ENCODE measurements around the gene EPB41L5. TPM values are rescaled to one million over a fixed set of nuclear protein-coding genes. Genes with fewer than 3 reads are reported as not detected.

The EPB41L5 gene
- 13.7 and 15.5 TPM in 2 replicates for total RNA-seq

DNA sequence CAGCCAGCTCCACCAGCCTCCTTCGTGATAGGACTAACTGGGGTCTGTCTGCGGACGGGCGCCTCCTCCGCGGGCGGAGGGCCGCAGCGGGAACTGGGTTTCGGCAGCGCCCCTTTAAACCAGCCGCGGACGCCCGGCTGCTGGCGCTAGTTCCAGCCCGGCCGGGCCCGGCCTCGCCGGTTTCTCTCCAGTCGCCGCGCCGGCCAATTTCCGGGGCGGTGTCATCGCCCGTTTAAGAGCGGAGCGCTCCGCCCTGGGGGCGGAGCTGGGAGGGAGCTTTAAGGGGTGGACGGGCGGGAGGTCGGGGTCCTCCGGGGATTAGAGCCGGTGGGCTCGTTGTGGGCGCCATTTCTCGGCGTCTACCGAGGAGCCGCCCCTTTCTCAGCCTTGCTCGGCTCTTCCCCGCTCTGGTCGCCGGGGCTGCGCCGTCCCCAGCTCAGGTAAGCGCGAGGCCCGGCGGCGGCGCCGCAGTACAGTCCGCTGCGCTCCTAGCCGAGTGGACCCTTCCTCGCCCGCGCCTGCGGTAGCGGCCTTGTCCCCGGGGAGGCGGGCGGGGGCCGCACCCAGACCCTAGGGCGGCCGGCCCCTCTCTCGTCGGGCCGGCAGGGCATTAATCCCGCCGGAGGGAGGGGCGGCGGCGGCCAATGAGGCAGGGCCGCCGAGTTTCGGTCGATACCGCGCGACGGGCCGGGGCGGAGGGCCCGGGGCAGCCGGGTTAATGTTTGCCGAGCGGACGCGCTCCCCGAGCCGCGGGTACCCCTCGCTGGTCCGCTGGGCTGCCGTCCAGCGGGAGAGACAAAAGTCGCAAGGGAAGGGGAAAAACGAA, at the start of gene EPB41L5:
EPB41L5 (plus strand) TSS at position 307 of the 826 bp plus-strand sequence. CDS start 6,008 bp downstream, outside the sequence.

DNA sequence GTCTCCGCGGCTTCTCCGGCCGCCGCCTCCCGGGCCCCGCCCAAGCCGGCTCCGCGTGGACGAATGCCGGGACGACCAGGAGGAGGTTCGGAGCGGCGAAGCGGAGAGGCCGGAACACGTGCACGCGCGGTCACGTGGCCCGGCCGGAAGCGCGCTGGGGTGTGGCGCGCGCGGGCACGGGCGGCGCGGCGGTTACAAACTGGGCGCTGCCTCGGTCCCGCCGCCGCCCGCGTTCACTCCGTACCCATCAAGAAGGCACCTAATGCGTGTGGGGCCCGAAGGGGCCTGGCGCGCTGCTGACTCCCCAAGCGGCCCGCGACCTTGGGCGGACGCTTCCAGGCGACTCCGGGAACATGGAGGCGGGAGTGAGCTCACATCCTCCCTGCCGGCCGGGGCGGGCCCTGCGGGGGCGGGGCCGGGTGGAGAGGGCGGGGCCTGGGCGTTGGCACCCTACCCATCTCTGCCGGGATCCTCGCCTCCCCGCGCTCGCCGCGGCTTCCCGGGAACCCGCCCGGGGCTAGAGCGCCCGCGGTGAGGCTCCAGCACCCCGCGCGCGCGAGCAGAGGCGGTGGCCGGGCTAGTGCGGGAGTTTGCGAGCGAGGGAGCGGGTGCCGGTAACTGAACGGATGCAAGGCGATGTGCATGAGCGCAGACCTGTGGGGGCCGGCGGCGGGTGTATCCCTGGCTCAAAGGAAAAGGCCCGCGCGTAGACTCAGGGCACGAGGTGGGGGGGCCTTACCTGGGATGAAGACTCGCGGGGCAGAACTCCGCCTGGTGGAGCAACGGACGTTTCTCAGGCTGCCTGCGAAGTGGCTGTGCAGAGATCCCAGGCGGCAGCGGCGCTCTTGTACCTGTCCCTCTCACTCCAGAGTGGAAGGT, 210.4 kb downstream of the EPB41L5 start, which contains the start of gene TMEM185B:
TMEM185B (minus strand) TSS at position 367 of the 879 bp plus-strand sequence. CDS start 424 bp downstream, outside the sequence.

Other genes with a start within 250 kb of the EPB41L5 start
- gene TMEM185B, start 210.3 kb downstream of the EPB41L5 start, total RNA-seq = 18.1 and 23.9 TPM in 2 replicates
- 41.7 and 50.3 TPM in 2 replicates for gene RALB, start 239.8 kb downstream of the EPB41L5 start, total RNA-seq